Calu3 (cell line): ENCODE measurements around the gene JARID2. TPM values are rescaled to one million over a fixed set of nuclear protein-coding genes. Genes with fewer than 3 reads are reported as not detected.

ENCODE experiments used
- BruUV-seq: library from RNA; stranded (reverse); fragments of 400-500 nt; replicated peaks from 2 replicates; lab custom pipeline; 2021; lab: Mats Ljungman, UMichigan
- CTCF ChIA-PET: fragments of 300-600 bp; sonication (Branson Sonifier 250); formaldehyde crosslinking; loops from one replicate; lab custom pipeline; 2022; ENCODE audit warnings: antibody characterized with exemption; lab: Charles Lee
- DNase-seq: peaks from one replicate; pipeline ENCODE4 v3.0.0; 2022
- H3K27ac Mint-ChIP-seq: one replicate; pipeline ENCODE4 v1.8.0; 2022; ENCODE audit warnings: mixed read lengths; ENCODE audit not compliant: unreplicated experiment
- H3K27me3 Mint-ChIP-seq: one replicate; pipeline ENCODE4 v1.8.0; 2022; ENCODE audit warnings: mixed read lengths; ENCODE audit not compliant: unreplicated experiment
- H3K36me3 Mint-ChIP-seq: one replicate; pipeline ENCODE4 v1.8.0; 2022; ENCODE audit warnings: mild to moderate bottlenecking, moderate library complexity, mixed read lengths; ENCODE audit not compliant: insufficient read depth, unreplicated experiment
- H3K4me1 Mint-ChIP-seq: one replicate; pipeline ENCODE4 v1.8.0; 2022; ENCODE audit warnings: mild to moderate bottlenecking, low read depth, mixed read lengths; ENCODE audit not compliant: unreplicated experiment
- H3K4me3 Mint-ChIP-seq: one replicate; pipeline ENCODE4 v1.8.0; 2022; ENCODE audit warnings: mild to moderate bottlenecking, low read depth, moderate library complexity, mixed read lengths; ENCODE audit not compliant: unreplicated experiment
- H3K9me3 Mint-ChIP-seq: one replicate; pipeline ENCODE4 v1.8.0; 2022; ENCODE audit warnings: low read depth, mixed read lengths; ENCODE audit not compliant: unreplicated experiment
- CTCF ChIP-seq: fragments of 200-600 bp; IDR thresholded peaks from one replicate; pipeline ENCODE4 v1.8.0; 2022; ENCODE audit warnings: antibody characterized with exemption; ENCODE audit not compliant: unreplicated experiment
- intact Hi-C: fragments of 100-400 bp; cut with micrococcal nuclease; formaldehyde crosslinking; loops from one replicate; pipeline ENCODE4 v1.10.0; 2022; ENCODE audit not compliant: unreplicated experiment
- total RNA-seq: library from RNA; stranded (reverse); gene quantifications from 2 replicates; pipeline ENCODE4 v1.2.3, GENCODE V29; 2022

JARID2 gene
- total RNA-seq, 1 experiment from 2014 or later = 9.4 TPM

- CTCF ChIA-PET = interaction anchor here (0.7 kb wide), 1 partner anchor 676 kb away, joined by 3 read pairs; no protein-coding TSS in a partner anchor
- Mint-ChIP-seq H3K4me1 (peaks cover 38% of the 10 kb centered on the region), H3K27me3 (no peaks in the 10 kb centered on the region), H3K27ac (no peak overlapping the region), H3K9me3 (no peaks in the 10 kb centered on the region), H3K36me3 (no peaks in the 10 kb centered on the region), H3K4me3 (no peak overlapping the region)
- intact Hi-C loops = loop anchor here (10.0 kb wide), 1 partner anchor 124 kb away; no protein-coding TSS in a partner anchor
- no peak for DNase-seq
- no TSS peak for BruUV-seq
- no peak for TF ChIP-seq CTCF
These were observed 203.1 kb downstream of the JARID2 start for GRCh38 chr6:15449011-15449410.

GRCh38 chr6:15451738-15452137 lies 205.9 kb downstream of the JARID2 start:
- Mint-ChIP-seq H3K4me1 (peaks cover 25% of the 10 kb centered on the region), H3K27ac (no peak overlapping the region), H3K27me3 (no peaks in the 10 kb centered on the region), H3K36me3 (no peaks in the 10 kb centered on the region), H3K4me3 (no peak overlapping the region), H3K9me3 (no peaks in the 10 kb centered on the region)
- intact Hi-C loops = no loop called here
- BruUV-seq = no TSS peak
- DNase-seq = no peak
- CTCF ChIA-PET = no interaction called here
- TF ChIP-seq CTCF = no peak

GRCh38 chr6:15452182-15452941 lies 206.5 kb downstream of the JARID2 start:
- Mint-ChIP-seq H3K36me3 (no peaks in the 10 kb centered on the region), H3K9me3 (no peaks in the 10 kb centered on the region), H3K4me1 (peaks cover 19% of the 10 kb centered on the region), H3K27ac (no peak overlapping the region), H3K4me3 (no peak overlapping the region), H3K27me3 (no peaks in the 10 kb centered on the region)
- no TSS peak for BruUV-seq
- no peak for DNase-seq
- CTCF ChIA-PET = no interaction called here
- no peak for TF ChIP-seq CTCF
- intact Hi-C loops = no loop called here

GRCh38 chr6:15453186-15453585 lies 207.3 kb downstream of the JARID2 start:
- intact Hi-C loops = no loop called here
- H3K27ac Mint-ChIP-seq = no peak overlapping the region
- no peaks in the 10 kb centered on the region for H3K27me3 Mint-ChIP-seq
- peaks cover 10% of the 10 kb centered on the region for H3K4me1 Mint-ChIP-seq
- DNase-seq = no peak
- H3K4me3 Mint-ChIP-seq = no peak overlapping the region
- CTCF ChIA-PET = no interaction called here
- H3K36me3 Mint-ChIP-seq = no peaks in the 10 kb centered on the region
- BruUV-seq = no TSS peak
- no peak for TF ChIP-seq CTCF
- no peaks in the 10 kb centered on the region for H3K9me3 Mint-ChIP-seq
